Measurements from ENCODE around the gene CCDC71. TPM values are rescaled to one million over a fixed set of nuclear protein-coding genes. Genes with fewer than 3 reads are reported as not detected.

The CCDC71 gene
- total and polyA plus RNA-seq, 2 of the 13 experiments (the other 11 are each of a cell fraction or from before 2014, with no cell fraction given): 9.7 to 14.3 TPM

GRCh38 chr3:49120438-49121131 is 45.5 kb downstream of the CCDC71 start, which contains the start of gene USP19 (continued):
- no peak for TF ChIP-seq ZSCAN29 (CRISPR knock-in tag; conservative IDR thresholded peaks at IDR 0.05)
- peak; percentile 86 for TF ChIP-seq ETV6 (CRISPR knock-in tag; conservative IDR thresholded peaks at IDR 0.05)
- no peak; the same call in 1 of the 2 replicates for TF ChIP-seq ZNF816 (CRISPR knock-in tag; IDR thresholded peaks at IDR 0.05; ENCODE audit: borderline replicate concordance)
- TF ChIP-seq JUND (CRISPR knock-in tag; IDR thresholded peaks at IDR 0.05): no peak
- no peak for TF ChIP-seq SNAPC5 (CRISPR knock-in tag; IDR thresholded peaks at IDR 0.05; ENCODE audit: borderline replicate concordance)
- no peak for TF ChIP-seq MAF1 (CRISPR knock-in tag; IDR thresholded peaks at IDR 0.05; ENCODE audit: borderline replicate concordance)
- TF ChIP-seq FLYWCH1 (CRISPR knock-in tag; IDR thresholded peaks at IDR 0.05): no peak
- TF ChIP-seq MTA3 (CRISPR knock-in tag; IDR thresholded peaks at IDR 0.05): no peak
- no peak for TF ChIP-seq POLR2AphosphoS2 (IDR thresholded peaks at IDR 0.05; ENCODE audit: low read depth, low read length)
- no peak for TF ChIP-seq SRSF9 (IDR thresholded peaks at IDR 0.05; ENCODE audit: borderline replicate concordance, insufficient read depth, low read depth, low read length, poor library complexity, severe bottlenecking)
- no peak for TF ChIP-seq ATRX (CRISPR knock-in tag; IDR thresholded peaks at IDR 0.05; ENCODE audit: borderline replicate concordance)
- no peak for TF ChIP-seq KAT2B (IDR thresholded peaks at IDR 0.05; ENCODE audit: borderline replicate concordance, low read depth, low read length)
- peak; percentile 88 for TF ChIP-seq AGO2 (optimal IDR thresholded peaks at IDR 0.05; ENCODE audit: low read depth, low read length)
- TF ChIP-seq, protein P1, sequence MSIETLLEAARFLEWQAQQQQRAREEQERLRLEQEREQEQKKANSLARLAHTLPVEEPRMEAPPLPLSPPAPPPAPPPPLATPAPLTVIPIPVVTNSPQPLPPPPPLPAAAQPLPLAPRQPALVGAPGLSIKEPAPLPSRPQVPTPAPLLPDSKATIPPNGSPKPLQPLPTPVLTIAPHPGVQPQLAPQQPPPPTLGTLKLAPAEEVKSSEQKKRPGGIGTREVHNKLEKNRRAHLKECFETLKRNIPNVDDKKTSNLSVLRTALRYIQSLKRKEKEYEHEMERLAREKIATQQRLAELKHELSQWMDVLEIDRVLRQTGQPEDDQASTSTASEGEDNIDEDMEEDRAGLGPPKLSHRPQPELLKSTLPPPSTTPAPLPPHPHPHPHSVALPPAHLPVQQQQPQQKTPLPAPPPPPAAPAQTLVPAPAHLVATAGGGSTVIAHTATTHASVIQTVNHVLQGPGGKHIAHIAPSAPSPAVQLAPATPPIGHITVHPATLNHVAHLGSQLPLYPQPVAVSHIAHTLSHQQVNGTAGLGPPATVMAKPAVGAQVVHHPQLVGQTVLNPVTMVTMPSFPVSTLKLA (IDR thresholded peaks at IDR 0.05): 0 out of 2 replicates have a peak, but pooled peaks have one; percentile 23
- no peak for TF ChIP-seq SSRP1 (CRISPR knock-in tag; IDR thresholded peaks at IDR 0.05)
- no peak for TF ChIP-seq ZNF432 (CRISPR knock-in tag; IDR thresholded peaks at IDR 0.05; ENCODE audit: borderline replicate concordance)
- TF ChIP-seq, protein P2, sequence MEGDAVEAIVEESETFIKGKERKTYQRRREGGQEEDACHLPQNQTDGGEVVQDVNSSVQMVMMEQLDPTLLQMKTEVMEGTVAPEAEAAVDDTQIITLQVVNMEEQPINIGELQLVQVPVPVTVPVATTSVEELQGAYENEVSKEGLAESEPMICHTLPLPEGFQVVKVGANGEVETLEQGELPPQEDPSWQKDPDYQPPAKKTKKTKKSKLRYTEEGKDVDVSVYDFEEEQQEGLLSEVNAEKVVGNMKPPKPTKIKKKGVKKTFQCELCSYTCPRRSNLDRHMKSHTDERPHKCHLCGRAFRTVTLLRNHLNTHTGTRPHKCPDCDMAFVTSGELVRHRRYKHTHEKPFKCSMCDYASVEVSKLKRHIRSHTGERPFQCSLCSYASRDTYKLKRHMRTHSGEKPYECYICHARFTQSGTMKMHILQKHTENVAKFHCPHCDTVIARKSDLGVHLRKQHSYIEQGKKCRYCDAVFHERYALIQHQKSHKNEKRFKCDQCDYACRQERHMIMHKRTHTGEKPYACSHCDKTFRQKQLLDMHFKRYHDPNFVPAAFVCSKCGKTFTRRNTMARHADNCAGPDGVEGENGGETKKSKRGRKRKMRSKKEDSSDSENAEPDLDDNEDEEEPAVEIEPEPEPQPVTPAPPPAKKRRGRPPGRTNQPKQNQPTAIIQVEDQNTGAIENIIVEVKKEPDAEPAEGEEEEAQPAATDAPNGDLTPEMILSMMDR (CRISPR knock-in tag; IDR thresholded peaks at IDR 0.05): peak; percentile 12; the same call in 1 of the 2 replicates
- TF ChIP-seq ZNF274 (CRISPR knock-in tag; IDR thresholded peaks at IDR 0.05): no peak; the same call in 1 of the 2 replicates
- TF ChIP-seq, protein P3, sequence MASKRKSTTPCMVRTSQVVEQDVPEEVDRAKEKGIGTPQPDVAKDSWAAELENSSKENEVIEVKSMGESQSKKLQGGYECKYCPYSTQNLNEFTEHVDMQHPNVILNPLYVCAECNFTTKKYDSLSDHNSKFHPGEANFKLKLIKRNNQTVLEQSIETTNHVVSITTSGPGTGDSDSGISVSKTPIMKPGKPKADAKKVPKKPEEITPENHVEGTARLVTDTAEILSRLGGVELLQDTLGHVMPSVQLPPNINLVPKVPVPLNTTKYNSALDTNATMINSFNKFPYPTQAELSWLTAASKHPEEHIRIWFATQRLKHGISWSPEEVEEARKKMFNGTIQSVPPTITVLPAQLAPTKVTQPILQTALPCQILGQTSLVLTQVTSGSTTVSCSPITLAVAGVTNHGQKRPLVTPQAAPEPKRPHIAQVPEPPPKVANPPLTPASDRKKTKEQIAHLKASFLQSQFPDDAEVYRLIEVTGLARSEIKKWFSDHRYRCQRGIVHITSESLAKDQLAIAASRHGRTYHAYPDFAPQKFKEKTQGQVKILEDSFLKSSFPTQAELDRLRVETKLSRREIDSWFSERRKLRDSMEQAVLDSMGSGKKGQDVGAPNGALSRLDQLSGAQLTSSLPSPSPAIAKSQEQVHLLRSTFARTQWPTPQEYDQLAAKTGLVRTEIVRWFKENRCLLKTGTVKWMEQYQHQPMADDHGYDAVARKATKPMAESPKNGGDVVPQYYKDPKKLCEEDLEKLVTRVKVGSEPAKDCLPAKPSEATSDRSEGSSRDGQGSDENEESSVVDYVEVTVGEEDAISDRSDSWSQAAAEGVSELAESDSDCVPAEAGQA (IDR thresholded peaks at IDR 0.05; ENCODE audit: low read depth): peak; percentile 64; the same call in 1 of the 2 replicates
- TF ChIP-seq, protein P3 (CRISPR knock-in tag; IDR thresholded peaks at IDR 0.05; ENCODE audit: borderline replicate concordance): no peak
- TF ChIP-seq NR3C1 (CRISPR knock-in tag; IDR thresholded peaks at IDR 0.05): no peak

All from HepG2 (cell line).